Activated CD8-positive, alpha-beta memory T cell treated with anti-CD3 and anti-CD28 coated beads, Interleukin-2, amount 50 U/mL, for 1 hour (primary cell): ENCODE measurements around the gene TRMT2B.
"Not testable (repeated sequence)": the region's sequence is repeated elsewhere in the genome, so short reads cannot be mapped to it uniquely, and the experiment has no call there.

Experiments
- DNase-seq: peaks from one replicate; pipeline ENCODE4 v3.0.0-alpha.2; 2020; ENCODE audit errors: extremely low read depth

The TRMT2B gene

DNA sequence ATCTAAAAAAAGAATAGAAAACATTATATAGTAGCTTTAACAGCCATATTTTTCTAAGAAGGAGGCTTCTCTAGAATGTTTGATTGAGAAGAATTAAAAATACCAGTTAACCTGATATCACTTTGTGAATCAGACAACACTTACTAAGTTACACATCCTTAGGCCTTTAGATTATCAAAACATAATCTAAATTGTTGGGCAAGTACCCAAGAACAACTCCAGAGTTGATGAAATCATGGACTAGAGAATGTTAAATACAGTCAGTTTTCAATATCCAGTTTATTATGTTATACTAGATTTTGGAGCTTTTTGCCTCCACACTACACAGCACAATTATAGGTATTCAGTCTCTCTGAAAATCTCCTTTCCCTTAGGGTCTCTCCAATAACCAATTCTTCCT, 42.8 kb downstream of the TRMT2B start:
- DNase-seq = no peak

DNA sequence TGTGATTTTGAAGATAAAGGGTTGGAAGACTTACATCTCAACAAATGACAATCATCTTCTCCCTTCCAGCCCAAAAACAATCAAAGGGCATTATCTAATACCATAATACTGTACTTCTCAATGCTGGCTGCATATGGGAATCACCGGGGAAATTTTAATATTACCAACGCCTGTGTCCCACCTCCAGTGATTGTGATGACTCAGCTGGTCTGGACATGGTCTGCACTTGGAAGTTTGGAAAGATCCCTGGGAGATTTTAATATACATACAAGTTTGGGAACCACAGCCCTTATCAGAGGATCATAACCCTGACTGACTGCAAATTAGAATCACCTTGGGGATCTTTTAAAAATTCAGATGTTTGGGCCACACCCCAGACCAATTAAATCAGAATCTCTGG, 52.5 kb downstream of the TRMT2B start:
- no peak for DNase-seq

DNA sequence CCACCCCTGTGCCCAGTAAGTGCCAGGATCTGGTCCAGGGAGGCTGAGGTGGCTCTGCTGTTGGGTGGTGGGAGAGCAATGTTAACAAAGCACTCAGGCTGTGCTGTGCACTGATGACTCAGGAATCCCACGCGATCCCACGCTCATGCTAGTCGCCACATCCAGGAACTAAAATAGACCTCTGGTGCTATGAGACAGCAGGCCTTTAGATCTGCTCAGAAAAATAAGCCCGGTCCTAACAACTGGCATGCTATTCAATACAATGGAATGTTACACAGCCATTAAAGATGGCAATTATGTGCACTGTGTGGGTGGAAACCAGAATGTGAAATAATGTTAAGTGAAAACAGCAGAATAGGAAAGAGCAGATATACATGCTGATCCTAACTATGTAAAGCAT, 56.4 kb downstream of the TRMT2B start:
- DNase-seq = no peak

DNA sequence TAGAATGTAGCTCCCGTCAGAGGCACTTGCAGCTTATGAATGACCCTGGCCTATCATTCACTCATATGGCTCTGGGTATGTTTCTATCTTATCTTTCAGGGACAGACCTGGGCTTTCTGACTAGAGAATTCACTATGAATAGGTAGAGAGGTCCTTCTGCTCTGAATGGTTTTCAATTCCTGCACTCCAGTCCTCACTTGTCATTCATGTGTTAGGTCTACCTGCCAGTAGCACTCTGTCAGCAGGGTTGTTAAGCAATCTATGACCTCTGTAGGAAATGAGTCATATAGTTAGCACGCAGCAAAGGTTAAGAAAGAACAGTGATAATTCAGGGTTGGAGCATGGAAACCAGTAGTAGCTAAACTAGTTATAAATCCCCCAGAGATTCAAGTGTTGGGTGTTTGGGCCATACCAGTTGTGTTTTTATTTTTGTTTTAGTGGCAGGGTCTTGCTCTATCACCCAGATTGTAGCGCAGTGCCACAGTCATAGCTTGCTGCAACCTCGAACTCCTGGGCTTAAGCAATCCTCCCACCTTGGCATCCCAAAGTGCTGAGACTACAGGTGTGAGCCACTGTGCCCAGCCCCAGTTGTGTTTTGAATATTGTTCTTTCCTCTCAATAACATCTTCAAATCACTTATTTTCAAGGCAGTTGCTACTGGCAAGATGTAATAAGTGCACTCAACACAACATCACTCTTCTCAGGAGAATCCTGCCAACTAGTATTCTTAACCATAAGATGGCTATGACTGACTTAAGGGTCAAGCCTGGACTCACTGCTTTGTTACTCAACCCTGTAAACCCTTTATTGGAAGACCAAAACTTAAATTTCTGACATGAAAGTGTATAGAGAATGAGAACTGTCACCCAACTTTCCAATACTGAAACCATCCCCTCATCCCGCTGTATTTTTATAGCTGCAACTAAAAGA, 57.3 kb downstream of the TRMT2B start:
- DNase-seq = no peak

DNA sequence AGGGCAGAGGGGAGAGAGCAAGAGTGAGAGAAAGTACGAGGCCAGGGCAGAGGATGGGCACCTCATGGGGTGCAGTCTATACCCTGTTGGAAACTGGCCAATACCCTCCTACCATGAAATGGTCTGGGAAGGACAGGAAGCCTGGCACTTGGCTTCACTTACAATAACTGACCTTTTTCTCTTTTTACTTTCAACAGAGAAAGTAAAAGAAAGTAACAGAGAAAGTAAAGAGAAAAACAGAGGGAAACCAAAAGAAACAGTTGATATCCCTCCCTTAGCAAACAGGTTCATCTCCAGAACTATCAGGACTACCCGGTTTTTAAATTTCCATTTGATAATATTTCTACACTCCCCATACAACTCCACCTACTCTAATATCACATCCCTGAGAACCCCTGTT, 61.8 kb downstream of the TRMT2B start:
- no peak for DNase-seq

DNA sequence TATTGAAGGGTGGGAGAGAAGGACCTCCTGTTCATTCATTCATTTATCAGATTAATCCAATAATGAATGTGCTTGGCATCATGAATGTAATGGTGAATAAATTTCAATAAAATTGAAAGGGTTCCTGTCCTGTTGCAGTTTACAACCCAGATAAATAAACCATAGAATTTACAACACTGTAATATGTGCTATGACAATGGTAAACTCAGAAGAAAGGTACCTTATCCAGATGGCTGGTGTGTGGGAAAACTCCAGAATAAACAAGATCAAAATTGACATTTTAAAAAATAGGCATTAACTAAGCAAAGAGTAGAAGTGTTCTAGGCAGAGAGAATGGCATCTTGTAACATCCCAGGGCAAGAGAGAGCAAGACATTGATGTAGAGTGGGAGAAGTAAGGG, 67.1 kb downstream of the TRMT2B start:
- no peak for DNase-seq

DNA sequence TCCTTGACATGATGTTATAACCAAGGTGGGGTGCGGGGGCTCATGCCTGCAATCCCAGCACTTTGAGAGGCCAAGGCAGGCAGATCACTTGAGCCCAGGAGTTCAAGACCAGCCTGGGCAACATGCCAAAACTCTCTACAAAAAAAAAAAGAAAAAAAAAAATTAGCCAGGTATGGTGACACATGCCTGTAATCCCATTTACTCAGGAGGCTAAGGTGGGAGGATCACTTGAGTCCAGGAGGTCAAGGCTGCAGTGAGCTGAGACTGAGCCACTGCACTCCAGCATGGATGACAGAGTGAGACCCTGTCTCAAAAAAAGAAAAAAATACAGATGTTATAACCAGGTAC, 70.4 kb downstream of the TRMT2B start:
- DNase-seq = not testable (repeated sequence)

DNA sequence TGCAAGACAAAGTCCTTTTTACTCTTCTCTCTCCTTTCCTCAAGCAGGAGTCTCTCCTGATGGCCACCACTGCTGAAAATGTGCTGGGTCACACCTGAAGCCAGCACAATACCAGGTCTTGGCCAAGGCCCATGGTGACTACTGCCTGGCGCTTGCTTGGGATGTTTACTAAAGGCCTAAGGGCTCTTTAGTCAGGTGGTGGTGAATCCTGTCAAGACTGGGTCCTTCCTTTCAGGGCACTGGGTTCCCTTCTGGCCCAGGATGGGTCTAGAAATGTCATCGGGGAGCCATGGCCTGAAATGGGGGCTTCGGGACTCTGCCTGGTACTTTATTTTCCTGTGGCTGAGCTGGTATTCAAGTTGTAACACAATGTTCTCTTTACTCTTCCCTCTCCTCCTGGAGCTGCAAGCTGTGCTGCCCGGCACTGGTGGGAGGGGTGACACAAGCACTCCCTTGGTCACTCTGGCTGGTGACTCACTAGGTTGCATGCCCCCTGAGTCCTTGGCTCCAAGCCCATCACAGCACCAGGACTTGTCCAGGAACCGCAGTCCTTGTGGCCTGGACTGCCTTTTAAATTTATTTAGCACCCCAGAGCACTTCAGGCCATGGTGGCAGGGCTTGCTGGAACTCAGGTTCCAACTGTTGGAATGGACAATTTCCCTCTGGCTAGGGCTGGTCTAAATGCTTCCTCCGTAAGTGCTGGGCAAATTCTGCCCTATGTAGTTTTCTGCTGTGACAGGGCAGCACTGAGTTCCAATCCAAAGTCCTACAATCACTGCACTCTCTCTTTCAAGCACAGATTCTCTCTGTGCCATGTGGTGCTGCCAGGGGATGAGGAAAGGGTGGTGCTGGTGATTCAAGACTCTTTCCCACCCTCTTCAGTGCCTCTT, 71.1 kb downstream of the TRMT2B start:
- no peak for DNase-seq

DNA sequence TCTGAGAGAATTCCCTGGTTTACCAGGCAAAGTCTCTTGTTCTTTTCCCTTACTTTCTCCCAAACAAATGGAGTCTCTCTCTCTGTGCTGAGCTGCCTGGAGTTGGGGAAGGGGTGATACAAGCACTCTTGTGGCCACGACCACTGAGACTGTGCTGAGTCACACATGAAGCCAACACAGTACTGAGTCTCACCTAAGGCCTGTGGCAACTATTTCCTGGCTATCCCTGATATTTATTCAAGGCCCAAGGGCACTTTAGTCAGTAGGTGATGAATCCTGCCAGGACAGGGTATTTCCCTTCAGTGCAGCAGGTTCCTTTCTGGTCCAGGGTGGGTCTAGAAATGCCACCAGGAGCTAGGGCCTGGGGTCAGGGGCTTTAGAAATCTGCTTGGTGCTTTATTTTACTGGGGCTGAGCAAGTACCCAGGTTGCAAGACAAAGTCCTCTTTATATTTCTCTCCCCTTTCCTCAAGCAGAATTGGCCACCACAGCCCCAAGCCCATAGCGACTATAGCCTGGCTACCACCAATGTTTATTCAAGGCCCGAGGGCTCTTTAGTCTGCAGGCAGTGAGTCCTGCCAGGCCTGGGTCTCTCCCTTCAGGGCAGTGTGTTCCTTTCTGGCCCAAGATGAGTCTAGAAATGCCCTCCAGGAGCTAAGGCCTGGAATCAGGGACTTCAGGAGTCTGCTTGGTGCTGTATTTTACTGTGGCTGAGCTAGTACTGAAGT, 71.9 kb downstream of the TRMT2B start:
- no peak for DNase-seq

DNA sequence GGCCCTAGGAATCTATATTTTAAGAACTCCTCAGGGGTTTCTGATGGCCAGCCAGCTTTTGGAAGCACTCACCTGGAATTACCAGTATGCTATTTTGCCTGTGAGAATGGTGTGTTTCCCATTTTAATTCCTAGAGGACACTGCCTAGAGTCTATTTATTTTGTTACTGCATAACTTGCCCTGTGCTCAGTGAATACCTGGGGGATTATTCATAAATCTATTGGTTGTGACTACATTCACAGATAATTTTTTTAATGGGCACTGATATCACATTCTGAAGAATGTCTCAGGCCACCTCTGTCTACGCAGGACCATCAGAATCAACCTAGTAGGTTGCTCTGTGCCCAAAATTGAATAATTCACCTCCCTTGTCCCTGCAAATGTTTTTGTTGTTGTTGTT, 75.7 kb downstream of the TRMT2B start:
- DNase-seq = no peak

DNA sequence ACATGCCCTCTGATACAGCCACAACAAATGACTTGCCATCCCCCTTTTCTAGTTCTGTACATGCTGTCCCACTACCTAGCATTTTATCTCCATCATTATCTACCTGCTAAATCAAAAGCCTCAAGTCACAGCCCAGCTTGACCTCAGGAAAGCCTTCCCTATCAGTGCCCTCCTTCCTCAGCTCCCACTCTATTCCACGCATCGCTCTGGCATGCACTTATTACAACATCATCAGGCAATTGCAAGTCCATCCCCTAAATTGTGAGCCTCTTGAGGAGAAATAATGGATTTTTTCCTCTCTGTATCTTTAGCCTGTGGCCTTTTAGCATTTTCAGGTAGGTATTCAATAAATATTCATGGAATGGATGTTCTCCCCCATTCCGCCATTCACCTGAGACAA, 76.7 kb downstream of the TRMT2B start:
- no peak for DNase-seq

DNA sequence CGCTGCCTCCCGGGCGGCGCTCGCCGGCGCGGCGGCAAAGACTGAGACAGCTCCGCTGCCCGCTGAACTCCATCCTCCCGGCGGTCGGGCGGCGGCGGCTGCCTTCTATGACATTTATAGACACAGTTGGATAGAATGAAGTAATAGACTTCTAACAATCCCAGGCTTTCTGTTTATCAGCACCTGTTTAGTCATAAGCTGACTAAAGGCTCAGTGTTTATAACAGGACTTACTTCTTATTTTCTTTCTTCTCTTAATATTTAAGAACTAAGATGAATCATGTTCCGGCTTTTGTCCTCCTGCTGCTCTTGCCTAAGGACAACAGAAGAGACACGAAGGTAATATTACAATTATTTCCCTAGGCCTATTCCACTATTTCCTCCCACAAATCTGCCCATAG, 78.5 kb downstream of the TRMT2B start:
- DNase-seq = no peak

DNA sequence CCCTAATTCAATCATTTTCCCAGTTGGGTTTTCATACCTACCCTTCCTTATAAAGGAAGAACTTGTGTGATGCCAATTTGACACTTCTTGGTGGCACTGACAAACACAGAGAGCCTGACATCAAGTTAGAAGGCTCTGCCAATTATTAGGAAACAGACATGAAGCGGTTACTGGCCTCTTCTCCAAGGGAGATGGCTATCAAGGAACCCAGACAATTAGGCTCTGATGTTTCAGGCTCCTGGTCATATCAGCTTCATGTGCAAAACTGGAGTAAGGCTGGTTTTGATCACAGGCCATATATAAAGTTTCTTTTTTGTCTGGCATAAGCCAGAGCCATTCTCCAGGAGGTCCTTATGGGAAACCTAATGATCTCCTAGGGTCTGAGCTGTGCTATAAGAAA, 82.0 kb downstream of the TRMT2B start:
- no peak for DNase-seq

DNA sequence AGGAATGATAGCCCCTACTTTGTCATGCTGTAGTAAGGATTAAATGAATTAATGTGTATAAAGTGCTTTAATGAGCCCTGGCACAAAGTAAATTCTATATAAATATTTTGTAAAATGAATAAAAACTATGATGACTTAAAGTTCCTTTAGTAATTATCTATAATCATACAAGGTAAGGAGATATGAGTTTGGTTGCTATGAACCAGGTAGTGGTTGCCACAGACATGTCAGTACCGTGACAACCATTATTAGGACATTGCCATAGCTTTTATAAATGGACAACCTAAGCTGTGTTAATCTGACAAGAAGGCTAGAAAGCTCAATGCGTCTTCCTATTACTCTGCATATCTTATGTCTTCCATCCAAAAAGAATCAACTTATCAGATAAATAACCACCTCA, 82.5 kb downstream of the TRMT2B start, which contains the start of gene ARL13A:
ARL13A (plus strand) TSS at position 301 of the 400 bp plus-strand sequence. CDS start 3,982 bp downstream, outside the sequence.
- DNase-seq = no peak

DNA sequence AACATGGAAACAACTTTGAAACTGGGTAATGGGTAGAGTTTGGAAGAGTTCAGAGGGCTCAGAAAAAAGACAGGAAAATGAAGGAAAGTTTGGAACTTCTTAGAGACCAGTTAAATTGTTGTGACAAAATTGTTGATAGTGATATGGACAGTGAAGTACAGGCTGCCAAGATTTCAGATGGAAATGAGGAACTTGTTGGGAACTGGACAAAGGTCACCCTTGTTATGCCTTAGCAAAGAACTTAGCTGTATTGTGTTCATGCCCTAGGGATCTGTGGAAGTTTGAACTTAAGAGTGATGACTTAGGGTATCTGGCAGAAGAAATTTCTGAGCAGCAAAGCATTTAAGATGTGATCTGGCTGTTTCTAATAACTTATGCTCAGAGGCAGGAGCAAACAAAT, 87.5 kb downstream of the TRMT2B start:
- DNase-seq = no peak

DNA sequence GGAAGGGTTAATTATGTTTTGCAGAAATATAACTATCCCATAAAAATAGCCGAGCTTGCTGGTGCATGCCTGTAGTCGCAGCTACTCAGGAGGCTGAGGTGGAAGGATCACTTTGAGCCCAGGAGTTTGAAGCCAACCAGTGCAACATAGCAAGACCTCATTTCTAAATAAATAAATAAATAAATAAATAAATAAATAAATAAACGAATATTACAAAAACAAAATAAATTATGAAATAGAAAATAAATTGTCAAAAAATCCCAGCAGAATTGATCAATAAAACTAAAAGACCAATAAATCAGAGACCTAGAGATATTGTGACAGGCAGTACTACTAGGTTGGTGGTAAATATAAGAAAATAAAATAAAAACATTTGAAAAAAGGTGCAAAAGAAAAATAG, 89.1 kb downstream of the TRMT2B start:
- DNase-seq = no peak
